GM19025 (cell line): Measurements from ENCODE around the gene OLIG3.

Experiments used
- ATAC-seq: cut with Tn5 transposase; IDR thresholded peaks from one replicate; pipeline ENCODE4 v1.9.1; 2021; ENCODE audit warnings: mild to moderate bottlenecking, low read depth, moderate library complexity; ENCODE audit not compliant: unreplicated experiment

OLIG3 gene

DNA sequence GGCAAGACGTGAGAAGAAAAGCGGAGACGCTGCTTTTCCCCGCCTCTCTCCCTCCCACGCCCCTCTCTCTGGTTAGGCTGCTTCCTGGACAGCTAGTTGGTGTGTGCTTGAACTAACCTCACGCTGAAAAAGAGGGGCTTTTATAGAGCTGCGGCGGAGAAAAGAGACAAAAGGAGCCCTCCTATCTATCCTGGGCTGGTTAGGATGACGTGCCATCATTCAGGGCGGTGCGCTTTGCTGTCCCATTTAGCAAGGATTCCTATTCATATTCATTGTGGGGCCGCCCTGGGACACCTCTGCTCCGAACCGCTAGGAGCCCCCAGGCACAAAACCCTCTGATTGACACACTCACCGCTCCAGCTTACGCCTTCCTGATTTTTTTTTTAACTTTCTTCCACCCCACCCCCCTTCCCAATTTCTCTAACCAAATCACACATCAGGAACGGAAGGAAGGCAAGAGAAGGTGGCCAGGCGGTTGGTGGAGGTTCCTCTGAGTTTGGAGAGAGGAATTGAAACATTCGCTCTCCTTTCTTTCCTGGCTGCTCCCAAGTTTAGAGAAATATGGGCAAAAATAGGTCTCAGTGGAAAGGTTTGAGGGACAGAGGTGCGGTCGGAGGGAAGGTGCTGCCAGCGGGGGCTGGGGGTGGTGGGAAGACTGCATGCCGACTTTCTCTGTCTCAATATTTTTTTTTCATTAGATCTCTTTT, at the start of gene OLIG3:
TSS of gene OLIG3 (minus strand) at position 114 of the 707 bp plus-strand sequence. CDS start 224 bp downstream, outside the sequence.
- no peak for ATAC-seq

DNA sequence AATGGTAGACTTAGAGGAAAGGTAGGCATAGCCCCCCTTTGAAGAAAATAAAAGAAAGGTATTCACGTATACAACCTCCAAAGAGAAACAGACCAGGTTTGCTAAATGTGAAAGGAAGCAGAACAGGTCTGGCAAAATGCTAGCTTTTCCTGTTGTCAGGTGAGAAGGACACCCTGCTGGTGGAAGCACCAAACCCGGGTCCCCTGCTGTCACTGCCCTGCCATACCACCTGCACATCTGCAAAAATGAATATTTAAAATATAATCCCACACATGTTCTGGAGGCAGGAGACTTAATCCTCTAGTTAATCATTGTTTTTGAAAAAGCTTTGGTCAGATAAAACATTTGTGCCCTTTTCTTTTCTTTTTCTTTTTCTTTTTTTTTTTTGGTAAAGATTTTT, 48.9 kb upstream of the OLIG3 start:
- ATAC-seq, result no peak

DNA sequence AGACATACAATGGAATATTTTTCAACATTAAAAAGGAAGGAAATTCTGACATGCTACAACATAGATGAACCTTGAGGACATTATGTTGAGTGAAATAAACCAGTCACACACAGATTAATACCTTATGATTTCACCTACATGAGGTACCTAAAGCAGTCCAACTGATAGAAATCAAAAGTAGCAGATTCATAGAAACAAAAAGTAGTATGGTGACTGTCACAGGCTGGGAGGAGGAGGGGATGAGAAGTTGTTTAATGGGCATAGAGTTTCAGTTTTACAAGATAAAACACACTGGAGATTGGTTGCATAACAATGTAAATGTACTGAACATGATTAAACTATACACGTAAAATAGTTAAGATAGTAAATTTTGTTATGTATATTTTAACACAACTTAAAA, 48.5 kb upstream of the OLIG3 start:
- ATAC-seq, result no peak

GRCh38 chr6:137541534-137542063, 47.4 kb upstream of the OLIG3 start:
- ATAC-seq, result no peak

DNA sequence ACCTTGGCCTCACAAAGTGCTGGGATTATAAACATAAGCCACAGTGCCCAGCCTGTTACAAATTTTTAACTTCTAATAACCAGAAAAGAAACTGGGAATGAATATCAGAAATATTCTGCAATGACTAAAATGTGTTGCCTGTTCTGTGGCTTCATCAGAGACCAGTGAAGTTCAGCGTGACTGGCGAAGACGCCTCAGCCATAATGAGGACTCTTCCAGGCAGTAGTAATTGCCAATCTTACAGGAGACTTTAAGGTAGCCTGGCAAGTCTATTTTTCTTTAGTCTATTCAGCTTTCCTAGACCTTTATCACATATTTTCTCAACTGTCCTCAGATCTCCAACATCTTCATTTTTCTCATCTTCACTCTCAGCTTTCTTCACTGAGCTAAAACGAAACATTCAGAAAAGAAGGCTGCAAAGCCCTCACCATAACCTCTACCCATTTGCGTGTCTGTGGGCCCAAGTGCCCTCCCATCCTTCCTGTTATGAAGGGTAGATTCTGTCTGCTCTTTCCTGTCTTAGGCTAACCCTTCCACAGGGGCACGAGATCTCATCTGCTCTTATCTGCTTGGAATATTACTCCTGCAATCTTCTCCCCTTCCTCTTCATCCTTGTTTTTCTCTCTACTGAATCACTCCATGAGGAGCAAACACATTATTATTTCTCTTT, 42.0 kb upstream of the OLIG3 start:
- no peak for ATAC-seq

GRCh38 chr6:137531376-137532092, 37.3 kb upstream of the OLIG3 start:
- ATAC-seq, result no peak

DNA sequence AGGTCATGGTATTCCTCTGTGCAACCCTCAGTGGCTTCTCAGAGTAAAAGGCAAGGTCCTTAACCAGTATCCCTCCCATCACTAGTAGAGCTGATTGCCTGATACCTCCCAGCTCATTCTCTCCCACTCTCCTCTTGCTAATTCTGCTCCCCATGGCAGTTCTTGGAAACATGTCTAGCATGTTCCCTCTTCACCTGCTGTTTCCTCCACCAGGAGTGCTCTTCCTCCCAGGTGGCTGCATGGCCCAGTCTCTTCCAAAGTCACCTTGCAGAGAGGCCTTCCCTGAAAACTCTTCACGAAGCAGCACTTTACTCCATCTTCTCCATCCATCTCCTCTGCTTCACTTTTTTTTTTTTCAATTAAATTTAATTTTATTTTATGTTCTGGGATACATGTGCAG, 36.2 kb upstream of the OLIG3 start:
- no peak for ATAC-seq

GRCh38 chr6:137522831-137523230, 28.6 kb upstream of the OLIG3 start:
- ATAC-seq, result no peak

GRCh38 chr6:137522198-137522798, 28.1 kb upstream of the OLIG3 start:
- ATAC-seq, result no peak

GRCh38 chr6:137520520-137520919, 26.3 kb upstream of the OLIG3 start:
- no peak for ATAC-seq

DNA sequence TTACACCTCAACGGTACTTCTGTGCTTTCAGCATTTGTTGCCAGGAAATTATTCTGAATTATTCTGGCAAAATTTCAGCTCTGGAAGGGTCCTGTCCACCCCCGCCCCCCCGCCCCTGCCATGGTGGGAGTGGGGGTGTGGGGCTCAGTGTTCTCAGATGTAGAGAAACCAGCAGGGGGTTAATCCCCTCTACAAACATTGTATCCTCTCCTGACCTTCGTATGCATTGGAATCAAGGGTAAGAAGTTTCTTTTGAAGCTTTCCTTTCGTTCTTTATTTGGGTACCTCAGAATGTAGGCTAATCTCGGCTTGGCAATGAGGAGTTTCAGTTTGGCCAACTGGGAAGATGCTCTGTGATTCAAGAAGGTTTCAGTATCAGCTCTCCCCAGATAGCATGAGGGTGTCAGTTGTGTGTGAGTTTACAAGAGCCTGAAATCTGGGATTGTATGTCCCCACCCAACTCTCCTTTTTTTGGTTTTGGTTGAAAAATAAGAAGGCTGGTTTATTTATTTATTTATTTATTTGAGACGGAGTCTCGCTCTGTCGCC, 25.5 kb upstream of the OLIG3 start:
- no peak for ATAC-seq

DNA sequence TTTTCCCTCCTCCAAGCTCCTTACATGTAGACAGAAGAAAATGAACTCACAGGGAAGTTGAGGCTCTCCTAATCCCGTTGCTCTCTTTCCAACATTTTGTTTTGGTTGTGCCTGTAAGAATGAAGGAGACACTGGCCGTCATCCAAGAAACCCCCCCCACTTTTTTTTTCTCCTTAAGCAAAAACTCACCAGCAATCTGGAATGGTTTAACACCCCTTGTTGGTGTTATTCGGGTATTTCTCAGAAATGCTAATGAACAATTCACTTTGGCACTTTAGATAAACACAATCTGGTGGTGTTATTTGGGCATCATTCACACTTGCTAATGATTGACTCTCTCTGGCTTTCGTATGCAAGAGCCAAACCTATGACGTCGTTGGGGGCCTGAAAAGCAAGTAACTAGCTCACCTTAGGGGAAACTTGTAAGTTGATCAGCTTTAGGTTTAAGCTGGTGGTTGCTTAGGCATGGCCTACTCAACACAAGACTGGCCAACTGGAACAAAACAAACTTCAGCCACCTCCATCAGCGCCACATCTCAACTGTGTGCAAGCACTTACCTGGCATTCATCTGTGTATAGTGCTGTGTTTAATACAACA, 24.3 kb upstream of the OLIG3 start:
- ATAC-seq, result no peak

DNA sequence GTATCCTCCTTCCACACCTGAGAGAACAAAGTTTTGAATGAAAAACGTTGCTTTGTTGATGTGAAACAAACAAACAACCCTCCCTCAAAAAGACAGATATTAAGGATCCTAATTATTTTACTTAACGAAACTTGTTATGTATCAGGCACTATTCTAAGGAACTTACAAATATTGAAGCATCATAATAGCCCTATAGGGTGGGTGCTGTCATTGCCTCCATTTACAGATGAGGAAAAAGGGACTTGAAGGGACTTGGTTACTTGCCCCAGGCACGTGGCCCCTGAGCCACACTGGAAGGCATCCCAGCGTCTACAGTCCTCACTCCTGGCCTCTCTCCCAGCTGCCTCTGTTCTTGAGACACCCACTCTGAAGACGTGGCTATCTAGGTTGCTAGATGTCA, 20.2 kb upstream of the OLIG3 start:
- no peak for ATAC-seq

DNA sequence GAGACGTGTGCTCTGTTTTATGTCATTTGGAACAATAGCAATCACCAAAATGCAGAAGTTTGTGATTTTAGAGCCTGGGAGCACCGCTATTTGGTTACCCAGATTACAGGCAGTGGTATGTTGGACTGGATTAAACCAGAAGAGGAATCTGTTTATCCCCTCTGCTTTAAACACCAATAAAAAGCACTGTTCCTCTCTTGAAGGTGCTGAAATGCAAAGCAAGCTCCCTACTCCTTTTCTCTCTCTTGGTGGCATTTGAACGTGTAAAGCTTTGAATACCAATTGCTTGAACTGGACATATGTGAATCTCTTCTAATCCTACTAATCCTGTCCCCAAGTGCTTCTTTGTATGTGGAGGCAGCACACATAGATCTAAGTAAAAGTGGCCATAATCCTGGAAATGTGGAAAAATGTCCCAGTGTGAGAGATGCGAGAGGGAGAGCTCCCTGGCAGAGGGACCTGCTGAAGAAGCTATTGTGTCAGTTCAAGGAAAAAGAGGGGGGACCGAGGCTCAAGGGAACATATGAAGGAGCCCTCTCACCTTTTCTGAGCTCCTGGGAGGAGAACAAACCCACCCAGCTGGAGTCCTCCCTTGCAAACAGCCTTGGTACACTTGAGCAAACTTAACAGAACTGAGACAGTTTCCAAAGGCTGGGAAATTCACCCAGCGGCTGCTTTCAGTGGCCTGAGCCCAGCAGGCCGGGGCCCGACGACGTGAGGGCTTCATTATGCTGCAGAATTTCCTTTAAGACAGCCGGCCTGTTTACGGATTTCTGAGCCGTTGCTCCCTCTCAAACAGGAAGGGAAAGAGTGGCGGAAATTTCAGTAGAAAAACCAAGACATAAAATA, 18.8 kb upstream of the OLIG3 start:
- ATAC-seq, result no peak

DNA sequence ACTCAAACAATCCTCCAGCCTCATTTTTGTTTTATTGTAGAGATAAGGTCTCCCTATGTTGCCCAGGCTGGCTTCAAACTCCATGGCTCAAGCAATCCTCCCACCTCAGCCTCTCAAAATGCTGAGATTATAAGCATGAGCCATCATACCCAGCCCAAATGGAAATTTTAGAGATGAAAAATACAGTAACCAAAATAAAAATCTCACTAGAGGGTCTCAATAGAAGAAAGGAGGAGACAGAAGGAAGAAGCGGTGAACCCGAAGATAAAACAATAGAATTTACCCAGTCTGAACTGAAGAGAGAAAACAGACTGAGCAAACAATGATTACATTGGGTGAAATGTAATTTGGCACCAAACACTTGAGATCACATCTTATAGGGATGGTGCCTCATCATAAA, 16.7 kb upstream of the OLIG3 start:
- ATAC-seq, result no peak

DNA sequence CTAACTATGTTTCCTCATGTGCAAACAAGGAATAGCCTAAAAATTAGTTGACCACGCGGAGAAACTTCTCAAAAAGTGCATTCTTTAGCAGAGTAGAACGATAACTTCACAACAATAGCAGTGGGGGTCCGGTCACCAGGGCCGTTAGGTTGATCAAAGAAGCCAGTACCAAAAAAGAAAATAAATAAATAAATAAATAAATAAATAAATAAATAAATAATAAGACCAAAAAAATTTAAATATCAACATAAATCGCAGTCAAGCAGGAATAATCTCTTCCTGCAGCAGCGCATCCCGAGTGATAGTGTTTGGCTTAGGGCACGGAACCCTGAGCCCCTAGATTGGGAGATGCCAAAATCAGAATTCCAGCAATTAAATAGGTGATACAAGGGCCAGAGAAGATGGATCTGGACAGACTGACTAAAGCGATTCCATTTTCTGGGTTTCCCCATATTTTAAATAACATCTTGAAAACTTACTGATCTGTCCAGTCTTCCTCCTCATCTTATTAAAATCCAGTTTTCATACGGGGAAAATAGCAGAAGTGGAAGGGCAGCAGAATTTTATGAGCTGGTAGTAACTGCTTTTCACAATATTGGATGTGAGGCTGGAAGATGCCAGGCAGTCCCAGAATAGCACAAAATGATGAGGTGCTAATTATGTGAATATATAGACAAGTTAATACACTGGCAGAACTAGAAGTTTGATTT, 4.4 kb upstream of the OLIG3 start:
- ATAC-seq, result no peak

- no peak for ATAC-seq
These were observed 3.7 kb upstream of the OLIG3 start for GRCh38 chr6:137497721-137498463.
